ENCODE data around the gene SPRYD4. TPM values are rescaled to one million over a fixed set of nuclear protein-coding genes. Genes with fewer than 3 reads are reported as not detected.

SPRYD4 gene
- total RNA-seq, 1 donor from 2014 or later, result 5.5 TPM

- Mint-ChIP-seq H3K4me3 (no peak within 1 kb of the TSS), H3K4me1 (peaks cover 7% of the 10 kb centered on the region), H3K9me3 (no peaks in the 10 kb centered on the region), H3K36me3 (ENCODE audit: low read depth) (no peaks in the 10 kb centered on the region), H3K27ac (no peak within 1 kb of the TSS), H3K27me3 (no peaks in the 10 kb centered on the region)
- DNase-seq, result no peak
- intact Hi-C loops (cut with micrococcal nuclease), result no loop called here
Measured at GRCh38 chr12:56454557-56454956, 13.8 kb upstream of the SPRYD4 start, which contains the start of gene MIP. Gene MIP (minus strand): TSS chr12:56454657. CDS start chr12:56454613, 44 bp downstream.

- Mint-ChIP-seq H3K27me3 (no peaks in the 10 kb centered on the region), H3K9me3 (no peaks in the 10 kb centered on the region), H3K36me3 (ENCODE audit: low read depth) (no peaks in the 10 kb centered on the region), H3K27ac (no peak overlapping the region), H3K4me1 (no peaks in the 10 kb centered on the region), H3K4me3 (no peak overlapping the region)
- no peak for DNase-seq
- intact Hi-C loops (cut with micrococcal nuclease), result no loop called here
Measured at GRCh38 chr12:56457817-56458216, 10.6 kb upstream of the SPRYD4 start.

GRCh38 chr12:56461235-56462159 lies 6.9 kb upstream of the SPRYD4 start:
- H3K4me1 Mint-ChIP-seq, result peaks cover 5% of the 10 kb centered on the region
- H3K4me3 Mint-ChIP-seq, result no peak overlapping the region
- intact Hi-C loops (cut with micrococcal nuclease), result loop anchor here (5.0 to 10.0 kb wide), 2 partner anchors 197 to 254 kb away; partner anchors contain the start of gene COQ10A
- H3K27me3 Mint-ChIP-seq, result no peaks in the 10 kb centered on the region
- no peak overlapping the region for H3K27ac Mint-ChIP-seq
- no peak for DNase-seq
- no peaks in the 10 kb centered on the region for H3K9me3 Mint-ChIP-seq
- H3K36me3 Mint-ChIP-seq (ENCODE audit: low read depth), result no peaks in the 10 kb centered on the region

GRCh38 chr12:56462565-56462964 lies 5.8 kb upstream of the SPRYD4 start:
- Mint-ChIP-seq H3K4me1 (peaks cover 8% of the 10 kb centered on the region), H3K4me3 (no peak overlapping the region), H3K36me3 (ENCODE audit: low read depth) (no peaks in the 10 kb centered on the region), H3K27ac (no peak overlapping the region), H3K27me3 (no peaks in the 10 kb centered on the region), H3K9me3 (no peaks in the 10 kb centered on the region)
- DNase-seq, result no peak
- intact Hi-C loops (cut with micrococcal nuclease), result loop anchor here (5.0 to 10.0 kb wide), 2 partner anchors 198 to 255 kb away; partner anchors contain the start of gene COQ10A

- H3K4me1 Mint-ChIP-seq, result peaks cover 22% of the 10 kb centered on the region
- peak overlapping the region; percentile 92 for H3K4me3 Mint-ChIP-seq
- intact Hi-C loops (cut with micrococcal nuclease), result loop anchor here (2.0 to 10.0 kb wide), 3 partner anchors 20 to 340 kb away; partner anchors contain the start of genes COQ10A, ESYT1 and GLS2
- no peaks in the 10 kb centered on the region for H3K9me3 Mint-ChIP-seq
- no peaks in the 10 kb centered on the region for H3K27me3 Mint-ChIP-seq
- peaks cover 22% of the 10 kb centered on the region for H3K36me3 Mint-ChIP-seq (ENCODE audit: low read depth)
- no peak for DNase-seq
- H3K27ac Mint-ChIP-seq, result peak overlapping the region; percentile 98
Measured at GRCh38 chr12:56469007-56469930, 891 bp downstream of the SPRYD4 start.

GRCh38 chr12:56474389-56474788 lies 6.0 kb downstream of the SPRYD4 start:
- H3K27me3 Mint-ChIP-seq, result no peaks in the 10 kb centered on the region
- H3K4me1 Mint-ChIP-seq, result peaks cover 15% of the 10 kb centered on the region
- DNase-seq, result no peak
- no peak overlapping the region for H3K4me3 Mint-ChIP-seq
- no peaks in the 10 kb centered on the region for H3K9me3 Mint-ChIP-seq
- H3K27ac Mint-ChIP-seq, result no peak overlapping the region
- intact Hi-C loops (cut with micrococcal nuclease), result no loop called here
- H3K36me3 Mint-ChIP-seq (ENCODE audit: low read depth), result peaks cover 22% of the 10 kb centered on the region

- Mint-ChIP-seq H3K9me3 (no peaks in the 10 kb centered on the region), H3K27me3 (no peaks in the 10 kb centered on the region), H3K4me3 (no peak overlapping the region), H3K4me1 (peaks cover 9% of the 10 kb centered on the region), H3K27ac (no peak overlapping the region), H3K36me3 (ENCODE audit: low read depth) (peaks cover 12% of the 10 kb centered on the region)
- DNase-seq, result no peak
- intact Hi-C loops (cut with micrococcal nuclease), result no loop called here
Measured at GRCh38 chr12:56476143-56476542, 7.8 kb downstream of the SPRYD4 start.

- no peak for DNase-seq
- intact Hi-C loops (cut with micrococcal nuclease), result no loop called here
- Mint-ChIP-seq H3K27ac (no peak overlapping the region), H3K36me3 (ENCODE audit: low read depth) (peaks cover 9% of the 10 kb centered on the region), H3K4me1 (peaks cover 5% of the 10 kb centered on the region), H3K4me3 (no peak overlapping the region), H3K9me3 (no peaks in the 10 kb centered on the region), H3K27me3 (no peaks in the 10 kb centered on the region)
Measured at GRCh38 chr12:56476972-56477432, 8.6 kb downstream of the SPRYD4 start.

- H3K27ac Mint-ChIP-seq, result no peak overlapping the region
- H3K4me1 Mint-ChIP-seq, result peaks cover 5% of the 10 kb centered on the region
- no peaks in the 10 kb centered on the region for H3K27me3 Mint-ChIP-seq
- no peaks in the 10 kb centered on the region for H3K9me3 Mint-ChIP-seq
- intact Hi-C loops (cut with micrococcal nuclease), result no loop called here
- peaks cover 7% of the 10 kb centered on the region for H3K36me3 Mint-ChIP-seq (ENCODE audit: low read depth)
- H3K4me3 Mint-ChIP-seq, result no peak overlapping the region
- DNase-seq, result no peak
Measured at GRCh38 chr12:56477521-56478225, 9.3 kb downstream of the SPRYD4 start.

- Mint-ChIP-seq H3K4me1 (peaks cover 5% of the 10 kb centered on the region), H3K9me3 (no peaks in the 10 kb centered on the region), H3K27me3 (no peaks in the 10 kb centered on the region), H3K27ac (no peak overlapping the region), H3K4me3 (no peak overlapping the region), H3K36me3 (ENCODE audit: low read depth) (no peaks in the 10 kb centered on the region)
- intact Hi-C loops (cut with micrococcal nuclease), result no loop called here
- no peak for DNase-seq
Measured at GRCh38 chr12:56479625-56480024, 11.2 kb downstream of the SPRYD4 start.

GRCh38 chr12:56484566-56484965 lies 16.2 kb downstream of the SPRYD4 start:
- peaks cover 5% of the 10 kb centered on the region for H3K9me3 Mint-ChIP-seq
- H3K27me3 Mint-ChIP-seq, result peaks cover 19% of the 10 kb centered on the region
- H3K4me1 Mint-ChIP-seq, result peaks cover 16% of the 10 kb centered on the region
- H3K27ac Mint-ChIP-seq, result no peak overlapping the region
- H3K4me3 Mint-ChIP-seq, result no peak overlapping the region
- intact Hi-C loops (cut with micrococcal nuclease), result no loop called here
- DNase-seq, result no peak
- peaks cover 4% of the 10 kb centered on the region for H3K36me3 Mint-ChIP-seq (ENCODE audit: low read depth)

GRCh38 chr12:56486694-56487093 lies 18.3 kb downstream of the SPRYD4 start:
- Mint-ChIP-seq H3K9me3 (peaks cover 5% of the 10 kb centered on the region), H3K27ac (no peak overlapping the region), H3K36me3 (ENCODE audit: low read depth) (peaks cover 4% of the 10 kb centered on the region), H3K4me3 (no peak overlapping the region), H3K4me1 (peaks cover 12% of the 10 kb centered on the region), H3K27me3 (peaks cover 33% of the 10 kb centered on the region)
- no peak for DNase-seq
- intact Hi-C loops (cut with micrococcal nuclease), result no loop called here

- Mint-ChIP-seq H3K9me3 (peaks cover 5% of the 10 kb centered on the region), H3K27ac (no peak overlapping the region), H3K27me3 (peaks cover 35% of the 10 kb centered on the region), H3K4me1 (peaks cover 12% of the 10 kb centered on the region), H3K36me3 (ENCODE audit: low read depth) (peaks cover 4% of the 10 kb centered on the region), H3K4me3 (peak overlapping the region; percentile 87)
- DNase-seq, result peak; percentile 72
- intact Hi-C loops (cut with micrococcal nuclease), result loop anchor here (2.0 kb wide), 1 partner anchor 19 kb away; the partner anchor contains the start of gene SPRYD4
Measured at GRCh38 chr12:56487448-56488040, 19.2 kb downstream of the SPRYD4 start.
